NCI-H2029 treated with DMSO at 0.1 percent for 48 hours (cell line): ENCODE data around the gene SVBP.
"Not testable (repeated sequence)": the region's sequence is repeated elsewhere in the genome, so short reads cannot be mapped to it uniquely, and the experiment has no call there.

Experiments
- DNase-seq: peaks from one replicate; lab custom pipeline; 2025; lab: John Stamatoyannopoulos, UW

Gene SVBP

GRCh38 chr1:42841440-42842147, 24.4 kb upstream of the SVBP start:
- no peak for DNase-seq

GRCh38 chr1:42841010-42841409, 23.8 kb upstream of the SVBP start:
- DNase-seq: no peak

GRCh38 chr1:42838482-42839190, 21.4 kb upstream of the SVBP start:
- DNase-seq: no peak

GRCh38 chr1:42837709-42838108, 20.5 kb upstream of the SVBP start:
- no peak for DNase-seq

DNA sequence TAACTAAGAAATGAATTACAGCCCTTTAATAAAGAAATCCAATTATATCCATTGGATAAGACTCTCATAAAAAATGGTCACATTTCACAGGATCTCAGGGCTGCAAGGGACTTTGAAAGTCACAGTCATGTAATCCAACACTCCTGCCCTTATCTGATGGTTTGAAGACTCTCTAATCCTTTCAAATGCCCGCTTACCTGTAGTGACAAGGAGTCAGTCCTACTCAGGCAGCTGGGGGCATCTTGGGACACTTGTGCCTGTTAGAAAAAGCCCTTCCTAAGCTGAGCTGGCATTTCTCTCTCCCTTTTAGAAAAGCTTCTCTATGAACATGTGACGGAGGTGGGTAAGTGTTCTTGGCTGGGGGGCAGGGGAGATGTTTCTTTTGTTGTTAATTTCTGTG, 18.2 kb upstream of the SVBP start:
- DNase-seq: no peak

GRCh38 chr1:42834803-42835202, 17.6 kb upstream of the SVBP start:
- DNase-seq: no peak

DNA sequence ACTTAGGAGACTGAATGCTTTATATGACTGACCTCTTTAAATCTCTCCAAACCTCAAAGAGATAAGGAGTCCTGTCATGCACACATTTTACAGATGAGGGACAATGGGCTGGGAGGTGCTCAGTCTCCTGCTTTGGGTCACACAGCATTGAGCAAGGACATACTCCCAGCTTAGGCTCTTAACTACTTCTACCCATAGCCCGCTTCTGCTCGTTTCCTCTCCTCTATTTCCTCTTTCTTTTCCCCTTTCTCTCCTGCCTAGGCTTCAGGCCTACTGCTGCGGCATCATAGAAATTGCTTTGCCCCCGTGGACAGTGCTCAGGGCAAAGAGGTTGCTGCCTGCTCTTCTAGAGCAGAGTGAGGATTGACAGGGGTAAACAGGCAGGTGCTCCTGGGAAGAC, 16.8 kb upstream of the SVBP start:
- no peak for DNase-seq

DNA sequence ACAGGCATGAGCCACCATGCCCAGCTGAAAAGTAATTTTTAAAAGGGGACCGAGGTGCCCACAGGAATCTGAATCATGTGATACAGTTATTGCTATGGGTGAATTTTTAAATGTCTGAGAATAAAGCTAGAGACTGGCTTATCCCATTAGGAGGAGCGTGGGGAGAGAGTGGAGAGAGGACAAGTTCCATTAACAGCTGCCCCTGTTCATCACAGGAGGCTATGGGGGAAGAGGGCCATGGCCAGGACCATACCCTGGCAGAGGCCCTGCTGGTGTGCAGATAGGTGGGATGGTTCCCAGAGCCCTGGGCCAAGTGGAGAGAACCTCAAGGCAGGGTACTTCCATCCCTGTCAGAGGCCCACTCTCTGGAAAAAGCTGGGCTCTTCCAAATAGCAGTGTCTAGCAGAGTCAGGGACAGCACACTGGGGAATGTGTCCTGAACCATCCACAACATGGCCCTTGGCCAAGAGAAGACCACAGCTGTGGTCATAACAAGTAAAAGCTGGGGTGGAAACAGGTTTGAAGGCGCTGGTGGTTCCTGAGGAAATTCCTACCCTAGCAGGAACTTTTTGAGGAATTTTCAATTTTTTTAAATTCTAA, 15.5 kb upstream of the SVBP start:
- no peak for DNase-seq

DNA sequence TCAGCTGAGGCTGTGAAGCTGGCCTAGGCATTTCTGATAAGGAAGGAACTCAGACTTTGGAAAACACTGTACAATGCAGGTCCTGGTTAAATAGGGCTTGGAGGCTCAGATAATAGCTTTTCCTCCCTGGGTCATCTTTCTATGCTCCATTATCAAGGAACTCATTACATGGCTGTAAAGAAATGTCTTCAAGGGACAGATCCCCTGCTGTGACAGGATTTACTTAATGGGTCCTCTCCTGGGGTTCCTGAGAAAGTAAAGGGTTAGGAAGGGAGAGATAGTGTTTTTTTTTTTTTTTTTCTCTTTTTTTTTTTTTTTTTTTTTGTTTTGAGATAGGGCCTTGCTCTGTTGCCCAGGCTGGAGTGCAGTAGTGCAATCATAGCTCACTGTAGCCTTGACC, 14.1 kb upstream of the SVBP start:
- no peak for DNase-seq

- no peak for DNase-seq
These were observed 13.4 kb upstream of the SVBP start for GRCh38 chr1:42830631-42831030.

DNA sequence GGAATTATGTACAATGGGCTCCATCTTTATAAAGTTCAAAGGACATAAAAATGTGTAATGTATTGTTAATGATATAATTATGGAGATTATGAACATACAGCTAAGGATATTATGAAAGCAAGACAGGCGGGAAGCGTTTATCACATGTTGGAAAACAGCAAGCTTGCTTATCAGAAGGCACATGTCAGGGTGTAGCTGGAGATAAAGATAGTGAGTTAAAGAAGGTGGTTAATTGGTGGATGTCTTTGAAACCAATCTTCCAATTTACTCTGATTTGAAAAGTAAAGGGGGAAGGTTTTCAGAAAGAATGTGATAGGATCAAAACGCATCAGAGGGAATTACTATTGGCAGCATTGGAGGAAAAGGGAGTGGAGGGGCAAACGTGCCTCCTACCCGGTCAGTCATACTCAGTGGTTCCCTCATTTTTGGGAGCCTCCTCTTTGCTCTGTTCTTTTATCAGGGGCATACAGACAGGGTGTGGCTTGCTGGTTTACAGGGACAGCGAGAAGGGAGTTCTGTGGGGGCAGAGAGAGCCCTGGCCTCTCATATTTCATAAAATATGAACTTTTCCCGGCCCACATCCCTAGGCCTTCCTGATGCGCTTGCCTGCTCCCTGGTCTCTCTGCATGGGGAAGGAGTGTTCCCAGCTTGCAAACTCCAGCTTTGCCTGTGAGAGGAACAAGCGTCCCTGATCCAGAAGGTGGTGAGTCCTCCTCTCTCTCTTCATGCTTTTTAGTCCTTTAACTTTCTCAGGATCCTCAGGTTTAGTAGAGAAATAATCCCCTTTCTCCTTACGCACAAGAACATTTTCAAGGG, 8.0 kb upstream of the SVBP start:
- no peak for DNase-seq

DNA sequence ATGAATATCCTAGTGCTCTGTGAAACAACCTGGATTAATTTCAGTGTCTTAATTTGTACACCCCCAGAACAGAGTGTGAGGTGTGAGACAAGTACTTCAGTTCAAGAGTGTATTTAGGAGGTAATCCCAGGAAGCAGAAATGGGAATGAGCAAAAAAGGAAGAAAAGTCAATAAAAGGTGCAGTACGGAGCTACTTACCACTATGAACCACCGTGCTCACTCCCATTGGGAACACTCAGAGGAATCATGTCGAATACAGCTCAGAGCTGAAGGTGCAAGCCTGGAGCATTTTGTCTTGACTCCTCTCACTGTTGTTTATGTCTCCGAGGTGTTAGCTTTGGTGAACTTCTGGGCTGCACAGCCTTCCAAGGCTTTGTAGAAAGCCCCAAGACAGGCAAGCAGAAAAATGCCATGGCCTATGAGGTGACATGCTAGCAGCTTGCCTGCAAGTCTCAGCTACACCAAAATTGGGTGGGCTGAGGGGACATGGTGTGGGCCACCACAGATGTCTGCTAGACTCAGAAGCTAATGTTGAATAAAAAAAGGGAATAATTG, 7.4 kb upstream of the SVBP start:
- peak; percentile 49 for DNase-seq

GRCh38 chr1:42822800-42823392, 5.7 kb upstream of the SVBP start:
- peak; percentile 31 for DNase-seq

- DNase-seq: no peak
These were observed 4.5 kb upstream of the SVBP start for GRCh38 chr1:42821690-42822089.

GRCh38 chr1:42820813-42821212, 3.6 kb upstream of the SVBP start:
- no peak for DNase-seq

- DNase-seq: no peak
These were observed 779 bp upstream of the SVBP start for GRCh38 chr1:42817976-42818375.

DNA sequence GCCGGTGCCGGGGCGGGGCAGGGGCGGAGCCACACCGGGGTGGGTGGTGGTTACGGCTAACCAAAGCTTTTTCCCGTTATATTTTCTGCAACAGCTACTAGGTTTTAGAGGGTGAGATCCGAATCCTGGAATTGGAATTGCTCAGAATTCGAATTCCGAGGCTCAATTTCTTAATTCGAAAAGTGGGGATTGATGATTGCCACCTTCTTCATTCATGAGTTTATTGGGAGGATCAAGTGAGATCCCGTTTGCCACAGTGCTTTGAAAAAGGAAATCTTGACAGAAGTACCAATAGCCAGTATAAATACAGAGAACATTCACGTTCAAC, 207 bp upstream of the SVBP start:
- DNase-seq: no peak

DNA sequence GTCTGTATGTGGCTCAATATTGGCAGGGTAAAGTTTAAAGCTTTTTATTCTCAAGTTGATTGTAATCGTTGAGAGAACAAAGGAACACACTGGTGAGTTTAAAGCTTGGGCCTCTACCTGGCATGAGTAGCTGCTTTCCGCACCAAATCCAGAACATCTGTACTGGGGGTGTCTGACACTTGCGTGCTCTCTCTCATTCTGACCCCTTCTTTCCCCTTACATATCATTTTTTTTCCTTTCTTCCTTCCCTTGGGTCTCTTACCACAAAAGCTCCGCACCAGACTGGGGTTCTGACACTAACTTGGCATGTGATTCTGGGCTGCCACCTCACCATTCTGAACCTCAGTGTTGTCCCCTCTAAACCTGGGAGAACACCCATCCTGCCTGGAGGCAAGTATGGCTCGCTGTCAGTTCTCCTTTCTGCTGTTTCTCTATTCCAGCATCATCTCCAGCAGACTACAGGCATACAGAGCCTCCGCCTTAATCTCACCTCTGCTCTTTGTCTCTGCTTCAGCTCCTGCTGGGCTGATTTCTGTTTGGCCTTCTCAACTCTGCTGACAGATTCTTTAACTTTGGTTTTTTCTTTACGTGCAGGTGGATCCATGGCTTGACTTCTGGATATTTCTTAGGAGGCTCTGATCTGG, 1.1 kb downstream of the SVBP start:
- DNase-seq: no peak

DNA sequence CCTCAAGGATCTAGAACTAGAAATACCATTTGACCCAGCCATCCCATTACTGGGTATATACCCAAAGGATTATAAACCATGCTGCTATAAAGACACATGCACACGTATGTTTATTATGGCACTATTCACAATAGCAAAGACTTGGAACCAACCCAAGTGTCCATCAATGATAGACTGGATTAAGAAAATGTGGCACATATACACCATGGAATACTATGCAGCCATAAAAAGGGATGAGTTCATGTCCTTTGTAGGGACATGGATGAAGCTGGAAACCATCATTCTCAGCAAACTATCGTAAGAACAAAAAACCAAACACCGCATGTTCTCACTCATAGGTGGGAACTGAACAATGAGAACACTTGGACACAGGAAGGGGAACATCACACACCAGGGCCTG, 2.4 kb downstream of the SVBP start:
- DNase-seq: not testable (repeated sequence)

DNA sequence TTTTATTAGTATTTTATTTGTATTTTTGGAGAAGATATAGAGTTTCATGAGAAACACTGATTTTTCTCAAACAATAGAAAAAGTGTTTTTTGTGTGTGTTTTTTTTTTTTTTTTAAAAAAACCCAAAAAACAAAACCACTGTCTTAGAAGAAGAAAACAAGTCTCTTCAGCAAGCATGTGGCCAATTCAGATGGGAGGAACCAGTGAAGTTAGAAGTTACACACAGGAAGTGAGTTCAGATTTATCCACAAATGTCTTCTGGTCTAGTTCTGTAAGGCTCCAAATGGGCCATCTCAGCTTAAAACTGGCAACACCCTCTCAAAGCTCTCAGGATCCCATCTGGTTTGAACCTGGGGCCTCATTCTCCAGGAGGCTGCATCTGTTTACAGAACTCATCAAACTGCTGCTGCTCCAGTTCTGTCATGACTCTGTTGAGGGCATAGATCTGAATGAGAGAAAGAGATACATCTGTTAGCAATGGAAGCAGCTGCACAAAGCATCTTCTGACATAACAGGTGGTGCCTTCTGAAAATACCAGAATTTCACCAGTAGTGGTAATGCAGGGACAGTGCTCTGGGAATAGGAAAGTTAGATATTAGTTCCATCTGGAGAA, 10.0 kb downstream of the SVBP start:
- DNase-seq: no peak

- no peak for DNase-seq
These were observed 10.6 kb downstream of the SVBP start for GRCh38 chr1:42806593-42806992.
